Prostate gland (tissue), 2 donors: ENCODE data around the gene NUBP2.

Experiments used
- CTCF ChIP-seq, 4 experiments: fragments of 200-600 bp in 2 of 4; fragments of 450-650 bp in 2 of 4; sonication (generic) in 2 of 4; IDR thresholded peaks; 1 replicate in 3 of 4; 2 replicates in 1 of 4; pipeline ENCODE4 v1.5.1; 2016 to 2019; ENCODE audit warnings: antibody characterized with exemption in 4 of 4, mild to moderate bottlenecking in 2 of 4, moderate library complexity in 2 of 4
- POLR2A ChIP-seq: fragments of 450-650 bp; IDR thresholded peaks from one replicate; pipeline ENCODE4 v1.6.1; 2016; ENCODE audit warnings: antibody characterized with exemption, mild to moderate bottlenecking
- POLR2AphosphoS5 ChIP-seq: sonication (generic); formaldehyde crosslinking; IDR thresholded peaks from one replicate; pipeline ENCODE4 v1.6.1; 2017; ENCODE audit warnings: antibody characterized with exemption

- TF ChIP-seq CTCF (IDR thresholded peaks at IDR 0.05) = no peak
- no peak for TF ChIP-seq POLR2A
- no peak for TF ChIP-seq POLR2AphosphoS5
Observed at GRCh38 chr16:1749152-1750117, 33.3 kb upstream of the NUBP2 start.
